Gastroesophageal sphincter (tissue), 3 donors: ENCODE measurements around the gene NELL1.

ENCODE experiments used
- CTCF ChIP-seq, 4 experiments: fragments of 200-600 bp in 2 of 4; fragments of 450-650 bp in 2 of 4; sonication (generic) in 1 of 4; IDR thresholded peaks; one replicate each; pipeline ENCODE4 v1.5.1; 2017 to 2019; ENCODE audit warnings: antibody characterized with exemption in 4 of 4, mild to moderate bottlenecking in 2 of 4, moderate library complexity in 2 of 4
- EP300 ChIP-seq: sonication (generic); formaldehyde crosslinking; IDR thresholded peaks from one replicate; pipeline ENCODE4 v1.6.1; 2017; ENCODE audit warnings: antibody characterized with exemption, mild to moderate bottlenecking
- POLR2A ChIP-seq, 2 donors: fragments of 450-650 bp; IDR thresholded peaks; one replicate each; pipeline ENCODE4 v1.6.1; 2017; ENCODE audit warnings: antibody characterized with exemption in 2 of 2, mild to moderate bottlenecking in 2 of 2, moderate library complexity in 1 of 2
- POLR2AphosphoS5 ChIP-seq: sonication (generic); formaldehyde crosslinking; IDR thresholded peaks from one replicate; pipeline ENCODE4 v1.6.1; 2017; ENCODE audit warnings: antibody characterized with exemption

DNA sequence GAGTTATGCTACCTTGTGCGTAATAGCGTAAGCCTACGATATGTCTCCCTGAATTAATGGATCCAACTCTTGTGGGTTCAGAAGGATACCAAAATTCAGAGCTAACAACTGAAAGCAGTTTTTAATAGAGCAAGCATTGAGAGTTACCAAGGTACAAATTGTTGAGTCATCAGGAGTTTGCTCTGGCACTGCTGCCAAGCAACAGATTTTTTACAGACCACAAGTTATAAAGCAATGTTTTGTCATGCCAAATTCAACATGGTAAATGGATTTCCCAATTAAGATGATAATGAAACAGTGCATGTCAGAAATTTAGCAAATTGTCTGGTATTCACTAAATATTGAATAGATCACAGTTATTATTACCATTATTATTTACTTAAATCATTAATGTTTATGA, 295.6 kb downstream of the NELL1 start:
- no peak for TF ChIP-seq POLR2A (IDR thresholded peaks at IDR 0.05)
- TF ChIP-seq CTCF (IDR thresholded peaks at IDR 0.05): no peak
- no peak for TF ChIP-seq POLR2AphosphoS5
- TF ChIP-seq EP300: no peak
